Measurements from ENCODE around the gene ANKS1B.
"Not testable (repeated sequence)": the region's sequence is repeated elsewhere in the genome, so short reads cannot be mapped to it uniquely, and the experiment has no call there.

ANKS1B gene

GRCh38 chr12:99374023-99374422, 610.7 kb downstream of the ANKS1B start:
- DNase-seq (ENCODE audit: low read depth), result no peak

GRCh38 chr12:99372257-99372920, 612.3 kb downstream of the ANKS1B start:
- no peak for DNase-seq (ENCODE audit: low read depth)

- no peak for DNase-seq (ENCODE audit: low read depth)
Observed at GRCh38 chr12:99370421-99371138, 614.2 kb downstream of the ANKS1B start.

- no peak for DNase-seq (ENCODE audit: low read depth)
Observed at GRCh38 chr12:99367181-99367580, 617.6 kb downstream of the ANKS1B start.

DNA sequence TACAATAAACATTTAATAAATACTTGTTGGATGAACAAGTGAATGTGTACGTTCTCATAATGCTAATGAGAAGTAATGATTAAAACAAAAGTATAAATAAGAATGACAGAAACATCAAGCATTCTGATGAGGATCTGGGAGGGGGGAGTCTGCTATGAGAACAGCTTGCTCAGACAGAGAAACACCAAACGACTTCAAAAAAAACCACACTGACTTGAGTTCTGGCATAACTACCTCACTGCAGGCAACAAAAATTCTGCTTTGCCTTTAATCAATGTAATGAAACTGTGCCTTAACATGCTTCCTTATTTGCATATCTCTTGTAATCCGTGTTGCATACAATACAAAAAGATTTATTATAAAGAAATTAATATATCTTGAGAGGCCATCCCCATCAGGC, 632.5 kb downstream of the ANKS1B start:
- DNase-seq (ENCODE audit: low read depth), result no peak

GRCh38 chr12:99343960-99344359, 640.8 kb downstream of the ANKS1B start:
- no peak for DNase-seq (ENCODE audit: low read depth)

- no peak for DNase-seq (ENCODE audit: low read depth)
Observed at GRCh38 chr12:99339663-99340062, 645.1 kb downstream of the ANKS1B start.

- no peak for DNase-seq (ENCODE audit: low read depth)
Observed at GRCh38 chr12:99334285-99335056, 650.3 kb downstream of the ANKS1B start.

DNA sequence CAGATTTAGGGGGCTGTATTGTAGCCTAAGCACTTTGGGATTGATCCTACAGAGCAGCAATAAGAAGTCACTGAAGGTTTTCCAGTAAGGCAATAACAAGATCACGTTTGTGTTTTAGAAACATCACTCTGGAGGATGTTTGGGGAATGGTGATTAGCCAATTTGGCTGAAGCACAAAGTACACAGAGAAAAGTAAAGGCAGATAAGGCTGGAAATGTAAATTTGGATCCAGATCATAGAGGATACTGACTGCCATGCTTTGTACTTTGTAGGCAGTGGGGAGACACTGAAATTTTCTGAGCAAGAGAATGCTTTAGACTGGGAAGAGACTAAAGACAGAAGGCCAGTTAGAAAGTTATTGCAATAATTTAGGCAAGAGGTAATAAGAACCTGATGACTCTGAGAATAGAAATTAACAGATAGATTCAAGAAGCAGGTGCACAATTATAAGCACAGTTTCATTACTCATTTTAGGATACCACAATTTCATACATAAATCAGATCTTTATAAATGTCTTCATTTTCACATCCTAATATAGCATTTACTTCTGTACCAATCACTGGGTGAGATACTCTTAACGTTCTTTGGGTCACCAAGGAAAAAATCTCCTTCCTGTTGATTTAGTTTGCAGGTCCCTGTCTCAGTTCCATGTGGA, 651.7 kb downstream of the ANKS1B start:
- DNase-seq (ENCODE audit: low read depth), result no peak

- DNase-seq (ENCODE audit: low read depth), result no peak
Observed at GRCh38 chr12:99330216-99330615, 654.5 kb downstream of the ANKS1B start.

DNA sequence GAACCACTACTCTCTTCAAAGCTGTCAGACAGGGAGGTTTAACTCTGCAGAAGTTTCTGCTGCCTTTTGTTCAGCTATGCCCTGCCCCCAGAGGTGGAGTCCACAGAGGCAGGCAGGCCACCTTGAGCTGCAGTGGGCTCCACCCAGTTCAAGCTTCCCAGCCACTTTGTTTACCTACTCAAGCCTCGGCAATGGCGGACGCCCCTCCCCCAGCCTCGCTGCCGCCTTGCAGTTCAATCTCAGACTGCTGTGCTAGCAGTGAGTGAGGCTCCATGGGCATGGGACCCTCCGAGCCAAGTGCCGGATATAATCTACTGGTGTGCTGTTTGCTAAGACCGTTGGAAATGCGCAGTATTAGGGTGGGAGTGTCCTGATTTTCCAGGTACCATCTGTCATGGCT, 663.5 kb downstream of the ANKS1B start:
- not testable (repeated sequence) for DNase-seq (ENCODE audit: low read depth)

- DNase-seq (ENCODE audit: low read depth), result no peak
Observed at GRCh38 chr12:99311373-99311772, 673.4 kb downstream of the ANKS1B start.

DNA sequence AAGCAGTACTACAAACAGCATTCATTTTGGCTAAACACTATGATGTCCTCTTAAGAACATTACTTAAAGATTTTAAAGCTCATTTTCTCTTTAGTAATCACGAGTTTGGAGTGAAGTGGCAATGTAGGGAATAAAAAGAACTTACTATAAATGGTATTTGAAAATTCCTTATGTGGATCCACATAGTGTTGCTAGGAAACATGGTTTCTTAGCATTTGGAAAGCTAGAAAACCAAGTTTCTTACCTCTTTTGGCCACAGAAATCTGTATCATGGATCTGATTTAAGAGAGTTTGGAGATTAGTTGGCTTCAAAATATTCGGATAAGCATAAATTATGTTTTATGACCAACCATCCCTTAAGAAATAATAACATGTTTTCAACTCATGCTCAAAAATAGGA, 674.9 kb downstream of the ANKS1B start:
- DNase-seq (ENCODE audit: low read depth), result no peak

- DNase-seq (ENCODE audit: low read depth), result no peak
Observed at GRCh38 chr12:99302874-99303273, 681.9 kb downstream of the ANKS1B start.

DNA sequence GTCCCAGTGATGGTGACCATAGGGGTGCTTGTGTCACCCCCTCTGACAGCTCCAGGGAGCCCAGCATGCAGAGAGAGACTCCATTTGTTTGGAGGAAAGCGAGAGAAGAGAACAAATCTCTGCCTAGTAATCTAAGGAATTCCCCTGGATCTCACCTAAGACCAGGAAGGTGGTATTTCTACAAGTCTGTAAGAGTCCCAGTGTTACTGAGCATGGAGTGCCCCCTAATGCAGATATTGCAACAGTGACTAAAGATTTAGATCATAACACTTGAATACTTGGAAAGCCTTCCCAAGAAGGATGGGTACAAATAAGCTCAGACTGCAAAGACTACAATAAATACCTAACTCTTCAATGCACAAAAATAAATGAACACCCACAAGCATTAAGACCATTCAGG, 697.6 kb downstream of the ANKS1B start:
- no peak for DNase-seq (ENCODE audit: low read depth)

GRCh38 chr12:99284161-99284560, 700.6 kb downstream of the ANKS1B start:
- no peak for DNase-seq (ENCODE audit: low read depth)

DNA sequence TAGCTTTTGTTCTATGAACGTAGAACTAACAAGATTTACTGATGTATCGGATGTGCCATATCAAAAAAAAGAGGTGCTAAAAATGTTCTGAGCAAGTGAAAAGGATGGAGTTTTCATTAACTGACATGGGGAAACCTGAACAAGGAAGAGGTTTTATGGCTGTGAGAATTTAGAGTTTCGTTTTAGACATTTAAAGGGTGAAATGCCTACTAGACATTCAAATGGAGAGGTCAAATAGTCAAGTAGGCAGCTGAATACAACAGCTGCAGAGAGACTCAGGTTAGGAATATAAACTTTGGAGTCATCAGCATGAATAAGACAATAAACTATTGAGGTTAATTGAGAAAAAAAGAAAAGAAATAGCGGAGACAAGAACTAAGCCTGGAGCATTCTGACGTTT, 702.1 kb downstream of the ANKS1B start:
- DNase-seq (ENCODE audit: low read depth), result no peak

DNA sequence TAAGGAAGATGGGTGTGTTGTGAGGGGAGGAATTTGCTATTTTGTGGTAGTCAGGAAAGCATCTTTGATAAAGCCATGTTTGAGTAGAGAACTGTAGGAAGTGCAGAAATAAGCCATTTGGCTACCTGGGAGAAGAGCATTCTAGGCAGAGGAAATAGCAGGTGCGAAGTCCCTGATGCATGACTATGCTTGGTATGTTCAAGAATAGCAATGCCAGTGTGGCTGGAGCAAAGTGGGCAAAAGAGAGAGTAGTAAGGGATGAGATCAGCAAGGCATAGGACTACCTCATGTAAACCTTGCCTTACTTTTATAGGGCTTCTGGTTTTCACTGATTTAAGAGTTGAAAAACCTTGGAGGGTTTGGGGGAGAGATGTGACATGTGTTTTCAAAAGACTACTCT, 702.6 kb downstream of the ANKS1B start:
- no peak for DNase-seq (ENCODE audit: low read depth)

DNA sequence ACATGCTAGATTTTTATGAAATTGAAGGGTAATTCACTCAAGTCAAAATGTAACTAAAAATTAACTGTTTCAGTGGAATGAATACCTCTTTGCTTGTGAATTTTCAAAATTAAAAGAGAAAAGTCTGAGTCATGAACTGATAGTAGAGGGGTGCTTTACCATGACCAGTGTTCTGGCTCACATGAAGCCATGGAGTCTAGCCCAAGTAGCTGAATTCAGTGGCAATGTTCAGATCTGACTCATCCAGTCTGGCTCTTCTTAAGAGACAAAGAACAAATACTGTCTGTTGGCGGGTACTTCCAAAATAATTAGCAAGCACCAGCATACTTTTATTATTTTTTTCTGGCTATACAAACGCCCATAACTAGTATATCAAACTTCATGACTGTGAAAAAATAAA, 703.5 kb downstream of the ANKS1B start:
- DNase-seq (ENCODE audit: low read depth), result no peak

DNA sequence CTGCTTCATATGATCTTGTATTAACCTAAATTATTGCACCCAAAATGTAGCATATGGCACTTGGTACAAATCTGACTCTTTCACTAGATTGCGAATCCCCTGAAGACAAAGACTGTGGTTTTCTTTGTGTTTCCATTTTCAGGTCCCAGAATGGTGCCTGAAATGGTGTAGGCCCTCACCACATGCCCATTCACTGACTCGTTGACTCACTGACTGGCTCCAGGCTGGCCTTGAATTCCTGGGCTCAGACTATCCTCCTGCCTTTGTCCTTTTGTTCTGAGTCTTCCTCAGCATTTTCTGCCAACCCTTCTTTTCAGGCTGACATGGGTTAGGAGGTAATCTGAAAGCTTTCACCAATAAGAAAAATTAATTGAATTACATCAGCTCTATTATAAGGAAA, 705.8 kb downstream of the ANKS1B start:
- no peak for DNase-seq (ENCODE audit: low read depth)

DNA sequence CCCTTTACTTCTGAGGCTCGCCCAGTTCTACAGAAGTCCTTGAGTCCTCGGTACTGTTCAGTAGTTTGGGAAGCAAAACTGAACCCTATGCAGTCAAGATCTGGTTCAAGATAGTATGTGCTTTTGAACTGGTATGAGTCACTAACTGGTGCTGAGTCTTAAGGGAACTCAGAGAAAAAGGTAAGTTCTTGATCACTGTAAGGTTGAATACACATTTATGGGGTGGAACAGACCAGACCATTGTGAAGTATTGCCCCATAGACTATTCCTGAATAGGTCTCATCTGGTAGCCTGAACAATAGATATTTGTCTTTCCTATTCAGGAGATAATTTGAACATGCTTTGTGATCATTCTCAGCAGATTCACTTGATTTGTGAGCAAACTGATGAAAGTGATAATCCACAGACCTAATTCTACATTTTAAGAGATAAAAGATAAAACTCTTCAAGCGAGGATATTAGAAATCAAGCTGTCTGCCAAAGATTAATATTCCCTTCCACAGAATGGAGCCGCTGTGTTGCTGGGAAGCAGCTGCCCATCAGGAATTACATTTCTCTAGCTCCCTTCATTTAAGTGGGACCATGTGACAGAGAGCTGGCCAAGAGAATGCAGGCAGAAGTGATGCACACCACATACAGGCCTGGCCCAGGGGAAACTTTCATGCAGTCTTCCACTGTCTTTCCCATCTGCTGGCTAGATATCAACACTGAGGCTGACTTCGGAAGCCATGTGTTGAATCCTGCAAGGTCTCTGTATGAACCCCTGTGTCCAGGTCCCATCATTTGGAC, 707.0 kb downstream of the ANKS1B start:
- no peak for DNase-seq (ENCODE audit: low read depth)

DNA sequence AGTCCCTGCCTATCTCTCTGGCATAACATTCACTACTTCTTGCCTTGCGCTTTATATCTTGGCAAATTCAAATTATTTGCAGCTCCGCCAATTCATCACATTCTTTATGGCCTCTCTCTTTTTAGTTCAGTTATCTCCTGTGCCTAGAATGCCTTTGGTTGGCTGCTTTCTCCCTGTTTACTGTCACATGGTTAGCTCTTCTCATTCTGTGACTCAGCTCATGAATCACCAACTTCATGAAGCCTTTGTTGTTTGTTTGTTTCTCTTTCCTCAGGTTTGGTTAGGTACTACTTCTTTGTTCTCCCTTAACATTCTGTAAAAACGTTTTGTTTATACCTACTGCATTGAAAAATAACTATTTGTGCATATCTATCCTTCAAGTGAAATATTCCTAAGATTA, 713.7 kb downstream of the ANKS1B start:
- no peak for DNase-seq (ENCODE audit: low read depth)

All from stimulated activated CD8-positive, alpha-beta memory T cell treated with anti-CD3 and anti-CD28 coated beads, Interleukin-12 subunit alpha, Interleukin-12 subunit beta, amount 100 ng/mL, for 4 hours (primary cell).